Mesenchymal stem cell (in vitro differentiated cells and primary cell): ENCODE data around the gene AKAP17A.
"Not testable (repeated sequence)": the region's sequence is repeated elsewhere in the genome, so short reads cannot be mapped to it uniquely, and the experiment has no call there.

Experiments
- DNase-seq: peaks from one replicate; pipeline ENCODE4 v3.0.0-alpha.2; 2013
- H2AFZ ChIP-seq: one replicate; pipeline ENCODE4 v1.6.1; 2013; ENCODE audit warnings: low read depth, mild to moderate bottlenecking, control low read depth, inconsistent platforms, low read length, moderate library complexity
- H2AK5ac ChIP-seq: 2 replicates; pipeline ENCODE4 v1.6.1; 2013; ENCODE audit warnings: low read length, moderate library complexity, mild to moderate bottlenecking, inconsistent platforms; ENCODE audit not compliant: severe bottlenecking
- H2BK120ac ChIP-seq: one replicate; pipeline ENCODE4 v1.6.1; 2013; ENCODE audit warnings: low read depth, mild to moderate bottlenecking, inconsistent platforms, low read length, moderate library complexity
- H2BK12ac ChIP-seq, 2 experiments: one replicate each; pipeline ENCODE4 v1.6.1; 2013; ENCODE audit warnings: inconsistent platforms in 2 of 2, low read length in 2 of 2, mild to moderate bottlenecking in 2 of 2, moderate library complexity in 2 of 2, control low read depth in 1 of 2
- H2BK15ac ChIP-seq: one replicate; pipeline ENCODE4 v1.6.1; 2013; ENCODE audit warnings: mild to moderate bottlenecking, low read depth, inconsistent platforms; ENCODE audit not compliant: poor library complexity, severe bottlenecking
- H2BK5ac ChIP-seq: 2 replicates; pipeline ENCODE4 v1.6.1; 2013; ENCODE audit warnings: low read depth, mild to moderate bottlenecking, low read length, control low read depth, inconsistent platforms; ENCODE audit not compliant: poor library complexity, severe bottlenecking
- H3K14ac ChIP-seq, 2 experiments: one replicate each; pipeline ENCODE4 v1.6.1; 2013; ENCODE audit warnings: inconsistent platforms in 2 of 2, low read length in 2 of 2, control low read depth in 1 of 2, mild to moderate bottlenecking in 1 of 2, moderate library complexity in 1 of 2
- H3K18ac ChIP-seq, 2 experiments: one replicate each; pipeline ENCODE4 v1.6.1; 2013; ENCODE audit warnings: inconsistent platforms in 2 of 2, low read length in 2 of 2, control low read depth in 1 of 2, low read depth in 1 of 2, mild to moderate bottlenecking in 1 of 2
- H3K23ac ChIP-seq, 2 experiments: one replicate each; pipeline ENCODE4 v1.6.1; 2013; ENCODE audit warnings: inconsistent platforms in 2 of 2, low read length in 2 of 2, mild to moderate bottlenecking in 2 of 2, moderate library complexity in 2 of 2, control low read depth in 1 of 2
- H3K27ac ChIP-seq: 2 replicates; pipeline ENCODE4 v1.5.1; 2013; ENCODE audit warnings: mild to moderate bottlenecking, moderate library complexity, low read length, control low read depth, inconsistent platforms; ENCODE audit not compliant: poor library complexity, severe bottlenecking
- H3K27me3 ChIP-seq, 2 experiments: 2 replicates each; pipeline versions ENCODE4 v1.6.1 to v1.7.0; 2013; ENCODE audit warnings: low read length in 2 of 2, mild to moderate bottlenecking in 2 of 2, moderate library complexity in 2 of 2, control low read depth in 1 of 2, inconsistent platforms in 1 of 2; ENCODE audit not compliant: control insufficient read depth in 1 of 2, insufficient read depth in 1 of 2
- H3K36me3 ChIP-seq, 2 experiments: 2 replicates each; pipeline versions ENCODE4 v1.6.1 to v1.7.0; 2013; ENCODE audit warnings: low read length in 2 of 2, control low read depth in 1 of 2, inconsistent platforms in 1 of 2, low read depth in 1 of 2, mild to moderate bottlenecking in 1 of 2; ENCODE audit not compliant: insufficient read depth in 2 of 2, control insufficient read depth in 1 of 2
- H3K4ac ChIP-seq, 2 experiments: one replicate each; pipeline ENCODE4 v1.6.1; 2013; ENCODE audit warnings: inconsistent platforms in 2 of 2, low read length in 2 of 2, mild to moderate bottlenecking in 2 of 2, moderate library complexity in 2 of 2, control low read depth in 1 of 2, low read depth in 1 of 2
- H3K4me1 ChIP-seq: 2 replicates; pipeline ENCODE4 v1.6.1; 2013; ENCODE audit warnings: low read depth, low read length, control low read depth; ENCODE audit not compliant: control insufficient read depth, insufficient read depth
- H3K4me2 ChIP-seq: 2 replicates; pipeline ENCODE4 v1.6.1; 2013; ENCODE audit warnings: low read length, mild to moderate bottlenecking, inconsistent platforms; ENCODE audit not compliant: poor library complexity, severe bottlenecking
- H3K4me3 ChIP-seq, 2 experiments: 2 replicates each; pipeline versions ENCODE4 v1.5.1 to v1.7.0; 2013; ENCODE audit warnings: low read length in 2 of 2, mild to moderate bottlenecking in 2 of 2, control low read depth in 1 of 2, low read depth in 1 of 2; ENCODE audit not compliant: insufficient read depth in 1 of 2
- H3K79me1 ChIP-seq: replicated peaks from 2 replicates; pipeline ENCODE4 v1.6.1; 2013; ENCODE audit warnings: mild to moderate bottlenecking, control low read depth, low read length, inconsistent platforms; ENCODE audit not compliant: poor library complexity, severe bottlenecking
- H3K9ac ChIP-seq: 2 replicates; pipeline ENCODE4 v1.7.0; 2013; ENCODE audit warnings: mild to moderate bottlenecking, low read length, moderate library complexity
- H3K9me3 ChIP-seq: 2 replicates; pipeline ENCODE4 v1.7.0; 2013; ENCODE audit warnings: mild to moderate bottlenecking, low read length; ENCODE audit not compliant: control insufficient read depth
- H4K8ac ChIP-seq: one replicate; pipeline ENCODE4 v1.6.1; 2013; ENCODE audit warnings: inconsistent platforms, mild to moderate bottlenecking, low read length, moderate library complexity
- H4K91ac ChIP-seq: one replicate; pipeline ENCODE4 v1.6.1; 2013; ENCODE audit warnings: mild to moderate bottlenecking, low read length, inconsistent platforms
- WGBS: methylation state at CpG from one replicate; pipeline ENCODE4 v1.1.7; 2013; ENCODE audit warnings: mixed read lengths; 5-methylcytosine and 5-hydroxymethylcytosine counted together

Gene AKAP17A

DNA sequence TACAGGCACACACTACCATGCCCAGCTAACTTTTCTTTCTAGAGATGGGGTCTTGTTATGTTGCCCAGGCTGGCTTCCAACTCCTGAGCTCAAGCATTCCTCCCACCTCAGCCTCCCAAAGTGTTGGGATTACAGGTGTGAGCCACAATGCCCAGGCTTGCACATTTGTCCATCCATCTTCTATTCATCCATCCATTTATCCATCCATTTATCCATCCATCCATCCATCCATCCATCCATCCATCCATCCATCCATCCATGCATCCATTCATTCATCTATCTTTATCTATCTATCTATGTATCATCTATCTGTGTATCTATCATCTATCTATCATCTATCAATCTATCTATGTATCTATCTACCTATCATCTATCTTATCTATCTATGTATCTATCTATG is 34.0 kb upstream of the AKAP17A start:
- not testable (repeated sequence) for DNase-seq, H2BK120ac ChIP-seq, H2AFZ ChIP-seq, H3K4me3 ChIP-seq, H3K36me3 ChIP-seq, H3K27me3 ChIP-seq, H3K9me3 ChIP-seq, H3K18ac ChIP-seq, H2BK15ac ChIP-seq, H3K27ac ChIP-seq, H2AK5ac ChIP-seq, H3K14ac ChIP-seq, H3K4me2 ChIP-seq, H3K23ac ChIP-seq, H3K79me1 ChIP-seq, H3K4ac ChIP-seq, H4K8ac ChIP-seq, H4K91ac ChIP-seq, H3K4me1 ChIP-seq, H2BK12ac ChIP-seq, H3K9ac ChIP-seq, H2BK5ac ChIP-seq

- H2AFZ ChIP-seq: no peak overlapping the region
These were observed 32.5 kb upstream of the AKAP17A start for GRCh38 chrX:1558761-1559468.

DNA sequence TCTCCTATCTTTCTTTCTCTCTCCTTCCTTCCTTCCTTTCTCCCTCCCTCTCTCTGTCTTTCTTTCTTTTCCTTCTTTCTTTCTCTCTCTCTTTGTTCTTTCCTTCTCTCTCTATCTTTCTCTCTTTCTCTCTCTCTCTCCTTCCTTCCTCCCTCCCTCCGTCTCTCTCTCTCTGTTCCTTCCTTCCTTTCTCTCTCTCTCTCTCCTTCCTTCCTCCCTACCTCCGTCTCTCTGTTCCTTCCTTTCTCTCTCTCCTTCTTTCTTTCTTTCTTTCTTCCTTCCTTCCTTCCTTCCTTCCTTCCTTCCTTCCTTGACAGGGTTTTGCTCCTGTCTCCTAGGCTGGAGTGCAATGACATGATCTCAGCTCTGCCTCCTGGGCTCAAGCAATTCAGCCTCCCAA is 30.2 kb upstream of the AKAP17A start:
- no peak overlapping the region for H2BK5ac ChIP-seq
- H3K18ac ChIP-seq: no peak overlapping the region
- H3K4me2 ChIP-seq: no peak overlapping the region
- H3K79me1 ChIP-seq: no peaks in the 10 kb centered on the region
- no peak overlapping the region for H4K91ac ChIP-seq
- DNase-seq: no peak
- H2BK15ac ChIP-seq: no peak overlapping the region
- H3K36me3 ChIP-seq: no peaks in the 10 kb centered on the region
- WGBS: 69% methylated on average over 2 of the region's 2 CpGs
- no peak overlapping the region for H2AK5ac ChIP-seq
- no peak overlapping the region for H3K4ac ChIP-seq
- H3K9me3 ChIP-seq: no peaks in the 10 kb centered on the region
- H3K27me3 ChIP-seq: no peaks in the 10 kb centered on the region
- peaks cover 2% of the 10 kb centered on the region for H3K4me1 ChIP-seq
- no peak overlapping the region for H3K27ac ChIP-seq
- no peak overlapping the region for H3K14ac ChIP-seq
- H2BK120ac ChIP-seq: no peak overlapping the region
- H2AFZ ChIP-seq: no peak overlapping the region
- H3K4me3 ChIP-seq: no peak overlapping the region
- H2BK12ac ChIP-seq: no peak overlapping the region
- no peak overlapping the region for H3K9ac ChIP-seq
- no peak overlapping the region for H3K23ac ChIP-seq
- H4K8ac ChIP-seq: no peak overlapping the region

More at GRCh38 chrX:1558761-1559468, 32.5 kb upstream of the AKAP17A start:
- H2BK5ac ChIP-seq: no peak overlapping the region
- no peak overlapping the region for H3K18ac ChIP-seq
- no peak overlapping the region for H3K9ac ChIP-seq
- no peak overlapping the region for H3K4me2 ChIP-seq
- no peak overlapping the region for H2BK12ac ChIP-seq
- H3K4me1 ChIP-seq: peaks cover 2% of the 10 kb centered on the region
- no peaks in the 10 kb centered on the region for H3K79me1 ChIP-seq
- H3K23ac ChIP-seq: no peak overlapping the region
- H4K91ac ChIP-seq: no peak overlapping the region
- H3K9me3 ChIP-seq: peaks cover 3% of the 10 kb centered on the region
- no peak overlapping the region for H2BK15ac ChIP-seq
- no peak overlapping the region for H3K4ac ChIP-seq
- no peak overlapping the region for H3K4me3 ChIP-seq
- H2BK120ac ChIP-seq: no peak overlapping the region
- H3K14ac ChIP-seq: no peak overlapping the region
- H2AK5ac ChIP-seq: no peak overlapping the region
- H3K36me3 ChIP-seq: no peaks in the 10 kb centered on the region
- no peaks in the 10 kb centered on the region for H3K27me3 ChIP-seq
- H4K8ac ChIP-seq: no peak overlapping the region
- DNase-seq: no peak
- no peak overlapping the region for H3K27ac ChIP-seq
- 85% methylated on average over 11 of the region's 13 CpGs for WGBS

- not testable (repeated sequence) for H3K4me3 ChIP-seq, H3K27me3 ChIP-seq, H2BK120ac ChIP-seq, H3K4ac ChIP-seq, H3K18ac ChIP-seq, H4K8ac ChIP-seq, H3K23ac ChIP-seq, H3K36me3 ChIP-seq, H3K9ac ChIP-seq, H4K91ac ChIP-seq, H2BK15ac ChIP-seq, H3K9me3 ChIP-seq, H2AFZ ChIP-seq, H3K14ac ChIP-seq, DNase-seq, H3K79me1 ChIP-seq, H2BK5ac ChIP-seq, H3K4me1 ChIP-seq, H3K4me2 ChIP-seq, H2BK12ac ChIP-seq, H3K27ac ChIP-seq, H2AK5ac ChIP-seq
- WGBS: 90% methylated on average over 6 of the region's 7 CpGs
These were observed 27.3 kb upstream of the AKAP17A start for GRCh38 chrX:1564077-1564476.
